Panc1 (cell line): ENCODE results near the gene NTM. TPM values are rescaled to one million over a fixed set of nuclear protein-coding genes. Genes with fewer than 3 reads are reported as not detected.
A peak's percentile ranks its signal among the peaks of the same experiment; 100 is the strongest.

ENCODE experiments used
- ATAC-seq: fragments of 200-7000 bp; cut with Tn5 transposase; 2 replicates; pipeline ENCODE4 v1.9.1; 2020; ENCODE audit warnings: mild to moderate bottlenecking, moderate library complexity
- BruUV-seq: library from RNA; stranded (reverse); fragments of 400-500 nt; replicated peaks from 2 replicates; lab custom pipeline; 2021; lab: Mats Ljungman, UMichigan
- CTCF ChIA-PET: fragments of 300-600 bp; sonication (Branson Sonifier 250); formaldehyde crosslinking; loops from one replicate; lab custom pipeline; 2022; ENCODE audit warnings: antibody characterized with exemption; lab: Charles Lee
- POLR2A ChIA-PET: fragments of 300-600 bp; sonication (Branson Sonifier 250); formaldehyde crosslinking; loops from one replicate; lab custom pipeline; 2022; ENCODE audit warnings: antibody characterized with exemption; lab: Charles Lee
- DNase-seq: peaks from one replicate; pipeline ENCODE4 v3.0.0-alpha.2; 2010; ENCODE audit warnings: low read depth, low spot score
- H3K27ac ChIP-seq: 2 replicates; pipeline ENCODE4 v1.5.1; 2011; ENCODE audit warnings: mild to moderate bottlenecking, low read length, inconsistent platforms
- H3K27me3 ChIP-seq: fragments of 200-500 bp; sonication (Bioruptor generic); 2 replicates; pipeline ENCODE4 v1.6.0; 2014; ENCODE audit warnings: low read length, inconsistent platforms; ENCODE audit not compliant: control insufficient read depth, insufficient read depth
- H3K36me3 ChIP-seq: fragments of 200-500 bp; sonication (Bioruptor generic); 2 replicates; pipeline ENCODE4 v1.5.1; 2014; ENCODE audit warnings: inconsistent platforms, mild to moderate bottlenecking, low read length, moderate library complexity; ENCODE audit not compliant: control insufficient read depth, insufficient read depth
- H3K4me1 ChIP-seq: 2 replicates; pipeline ENCODE4 v1.5.1; 2011; ENCODE audit warnings: inconsistent platforms, mild to moderate bottlenecking, low read length, moderate library complexity; ENCODE audit not compliant: control insufficient read depth, insufficient read depth
- H3K4me3 ChIP-seq, 2 experiments: 2 replicates each; pipeline ENCODE4 v1.5.1; 2011 to 2012; ENCODE audit warnings: low read depth in 2 of 2, low read length in 2 of 2, mild to moderate bottlenecking in 2 of 2, inconsistent platforms in 1 of 2, moderate library complexity in 1 of 2
- H3K9me3 ChIP-seq: fragments of 200-500 bp; sonication (Bioruptor generic); 2 replicates; pipeline ENCODE4 v1.5.1; 2014; ENCODE audit warnings: low read depth, mild to moderate bottlenecking, inconsistent platforms, low read length, moderate library complexity; ENCODE audit not compliant: control insufficient read depth, insufficient read depth
- CTCF ChIP-seq: fragments of 450-650 bp; IDR thresholded peaks from 2 replicates; pipeline ENCODE4 v1.5.1; 2017; ENCODE audit warnings: mild to moderate bottlenecking
- POLR2AphosphoS5 ChIP-seq: IDR thresholded peaks from 2 replicates; pipeline ENCODE4 v1.6.1; 2012; ENCODE audit warnings: mild to moderate bottlenecking, low read depth, low read length, moderate library complexity
- REST ChIP-seq, 2 experiments: IDR thresholded peaks; 2 replicates each; pipeline ENCODE4 v1.6.1; 2011 to 2012; ENCODE audit warnings: low read depth in 2 of 2, control low read depth in 1 of 2, low read length in 1 of 2, mild to moderate bottlenecking in 1 of 2, moderate library complexity in 1 of 2; ENCODE audit not compliant: insufficient read depth in 1 of 2
- SIN3A ChIP-seq: IDR thresholded peaks from 2 replicates; pipeline ENCODE4 v1.6.1; 2012; ENCODE audit warnings: low read depth, mild to moderate bottlenecking, low read length, moderate library complexity, borderline replicate concordance; ENCODE audit not compliant: insufficient read depth
- TCF7L2 ChIP-seq: IDR thresholded peaks from 2 replicates; pipeline ENCODE4 v1.6.1; 2011; ENCODE audit warnings: mild to moderate bottlenecking, low read depth, low read length, inconsistent platforms
- in situ Hi-C: cut with HindIII; loops from 2 replicates; pipeline ENCODE4 v1.10.0; 2016; ENCODE audit warnings: low sequenced_read_pairs, low pct_unique_long_range_greater_than_20kb
- intact Hi-C: fragments of 100-400 bp; cut with micrococcal nuclease; formaldehyde crosslinking; loops from one replicate; pipeline ENCODE4 v1.10.0; 2022; ENCODE audit not compliant: unreplicated experiment
- total RNA-seq: library from RNA; stranded (reverse); gene quantifications from one replicate; pipeline ENCODE4 v1.2.1, GENCODE V29; 2021; ENCODE audit not compliant: unreplicated experiment

Gene NTM
- total RNA-seq, 1 experiment from 2014 or later = 0.10 TPM

GRCh38 chr11:131667566-131667965 lies 297.2 kb downstream of the NTM start:
- no peak for DNase-seq
- H3K27ac ChIP-seq = no peak overlapping the region
- no peaks in the 10 kb centered on the region for H3K36me3 ChIP-seq
- ChIA-PET CTCF (no interaction called here), POLR2A (no interaction called here)
- no peaks in the 10 kb centered on the region for H3K9me3 ChIP-seq
- H3K27me3 ChIP-seq = no peaks in the 10 kb centered on the region
- ATAC-seq = no peak
- in situ Hi-C loops = no loop called here
- intact Hi-C loops = no loop called here
- no peaks in the 10 kb centered on the region for H3K4me1 ChIP-seq
- no peak for TF ChIP-seq TCF7L2
- TF ChIP-seq REST (IDR thresholded peaks at IDR 0.05; ENCODE audit: insufficient read depth in 1 of 2, low read depth in 2 of 2, low read length in 1 of 2) = no peak
- no peak for TF ChIP-seq CTCF
- TF ChIP-seq POLR2AphosphoS5 = no peak
- no peak for TF ChIP-seq SIN3A
- no peak overlapping the region for H3K4me3 ChIP-seq
- BruUV-seq = no TSS peak

GRCh38 chr11:131668500-131669400 lies 298.3 kb downstream of the NTM start:
- in situ Hi-C loops = no loop called here
- CTCF ChIA-PET = interaction anchor here (0.7 kb wide), 1 partner anchor 568 kb away, joined by 3 read pairs; no protein-coding TSS in a partner anchor
- TF ChIP-seq POLR2AphosphoS5 = no peak
- TF ChIP-seq CTCF = peak; percentile 85
- no peaks in the 10 kb centered on the region for H3K27me3 ChIP-seq
- H3K36me3 ChIP-seq = no peaks in the 10 kb centered on the region
- ATAC-seq = no peak; the same call in 1 of the 2 replicates
- H3K27ac ChIP-seq = no peak overlapping the region
- POLR2A ChIA-PET = no interaction called here
- BruUV-seq = no TSS peak
- H3K9me3 ChIP-seq = no peaks in the 10 kb centered on the region
- no peak for DNase-seq
- no peak overlapping the region for H3K4me3 ChIP-seq
- H3K4me1 ChIP-seq = no peaks in the 10 kb centered on the region
- intact Hi-C loops = no loop called here
